ENCODE data around the gene ERC1. TPM values are rescaled to one million over a fixed set of nuclear protein-coding genes. Genes with fewer than 3 reads are reported as not detected.

Gene ERC1
- total and polyA plus RNA-seq, 2 of the 4 experiments (the other 2 are of a cell fraction): 11.6 to 25.6 TPM

GRCh38 chr12:1034751-1035457 is 43.9 kb downstream of the ERC1 start:
- ATAC-seq (ENCODE audit: low read depth) (no peak), DNase-seq (no peak)
- Histone ChIP-seq H4K5ac (ENCODE audit: low read depth, low read length) (no peak overlapping the region), H4K20me1 (ENCODE audit: insufficient read depth, low read length) (no peaks in the 10 kb centered on the region; the same call in 1 of the 2 replicates), H3K4me1 (ENCODE audit: control insufficient read depth, insufficient read depth, low read length) (no peaks in the 10 kb centered on the region), H3K27ac (ENCODE audit: insufficient read depth, low read length) (no peak overlapping the region), H3K4me2 (ENCODE audit: low read depth, low read length) (no peak overlapping the region), H2AK9ac (replicated peaks; ENCODE audit: low read depth, low read length, poor library complexity) (no peak overlapping the region), H2AK5ac (ENCODE audit: low read depth, low read length) (no peak overlapping the region), H3K14ac (replicated peaks; ENCODE audit: low read depth, low read length) (no peak overlapping the region), H3K4ac (ENCODE audit: low read depth, low read length) (no peak overlapping the region), H3K27me3 (ENCODE audit: control insufficient read depth, insufficient read depth, low read length) (no peaks in the 10 kb centered on the region), H3K36me3 (ENCODE audit: control insufficient read depth, insufficient read depth, low read length) (peaks cover 6% of the 10 kb centered on the region), H3K9ac (ENCODE audit: low read depth, low read length) (no peak overlapping the region), H4K91ac (ENCODE audit: insufficient read depth, low read depth, low read length) (no peak overlapping the region), H2AFZ (replicated peaks; ENCODE audit: low read length, poor library complexity) (no peak overlapping the region), H3K23ac (ENCODE audit: low read depth, low read length) (no peak overlapping the region), H3K56ac (ENCODE audit: extremely low read depth, insufficient read depth, low read length) (no peak overlapping the region), H2BK15ac (ENCODE audit: low read depth, low read length) (no peak overlapping the region), H3K9me1 (ENCODE audit: insufficient read depth, low read length) (no peaks in the 10 kb centered on the region), H3K18ac (ENCODE audit: low read depth, low read length) (no peak overlapping the region), H2BK20ac (ENCODE audit: low read depth, low read length) (no peak overlapping the region), H4K8ac (ENCODE audit: low read depth in 2 of 2, low read length in 2 of 2) (no peak overlapping the region), H2BK5ac (ENCODE audit: low read depth, low read length, poor library complexity, severe bottlenecking) (no peak overlapping the region), H3K9me3 (ENCODE audit: control insufficient read depth, insufficient read depth, low read length) (no peaks in the 10 kb centered on the region), H3K79me1 (ENCODE audit: low read depth in 1 of 2, low read length in 2 of 2) (peaks cover 5 to 12% of the 10 kb centered on the region in 2 experiments), H3K4me3 (ENCODE audit: insufficient read depth, low read depth, low read length) (no peak overlapping the region), H2BK120ac (ENCODE audit: low read depth, low read length) (no peak overlapping the region)
- intact Hi-C loops (cut with micrococcal nuclease): no loop called here
- CTCF ChIA-PET: interaction anchor here (0.7 kb wide), 1 partner anchor 148 kb away, joined by 3 read pairs; no protein-coding TSS in a partner anchor
- in situ Hi-C loops (cut with MboI; ENCODE audit: low sequenced_read_pairs): no loop called here
- WGBS, 2 experiments (ENCODE audit: extremely low coverage in 2 of 2, insufficient read length in 1 of 2): no CpG with 5 or more reads among the region's 6 CpGs
- no TSS peak for BruUV-seq (replicated peaks)
- POLR2A ChIA-PET (ENCODE audit: unreplicated experiment): no interaction called here
- TF ChIP-seq MAFK (IDR thresholded peaks at IDR 0.05; ENCODE audit: low read depth, low read length): no peak
- TF ChIP-seq CEBPB (IDR thresholded peaks at IDR 0.05; ENCODE audit: low read depth, low read length): no peak
- no peak for TF ChIP-seq SMC3 (IDR thresholded peaks at IDR 0.05; ENCODE audit: low read depth, low read length)
- no peak for TF ChIP-seq POLR2A (IDR thresholded peaks at IDR 0.05; ENCODE audit: low read depth, low read length)
- TF ChIP-seq, protein P1, sequence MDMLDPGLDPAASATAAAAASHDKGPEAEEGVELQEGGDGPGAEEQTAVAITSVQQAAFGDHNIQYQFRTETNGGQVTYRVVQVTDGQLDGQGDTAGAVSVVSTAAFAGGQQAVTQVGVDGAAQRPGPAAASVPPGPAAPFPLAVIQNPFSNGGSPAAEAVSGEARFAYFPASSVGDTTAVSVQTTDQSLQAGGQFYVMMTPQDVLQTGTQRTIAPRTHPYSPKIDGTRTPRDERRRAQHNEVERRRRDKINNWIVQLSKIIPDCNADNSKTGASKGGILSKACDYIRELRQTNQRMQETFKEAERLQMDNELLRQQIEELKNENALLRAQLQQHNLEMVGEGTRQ (IDR thresholded peaks at IDR 0.05; ENCODE audit: low read depth, low read length): no peak
- TF ChIP-seq RCOR1 (IDR thresholded peaks at IDR 0.05; ENCODE audit: insufficient replicate concordance, low read length): no peak
- dilution Hi-C loops (cut with HindIII; ENCODE audit: low sequenced_read_pairs, unreplicated experiment): no loop called here
